G401 (cell line): ENCODE measurements around the gene CHIA. TPM values are rescaled to one million over a fixed set of nuclear protein-coding genes. Genes with fewer than 3 reads are reported as not detected.

Experiments
- DNase-seq: peaks from one replicate; pipeline ENCODE4 v3.0.0-alpha.2; 2015; ENCODE audit warnings: low spot score
- in situ Hi-C: cut with HindIII; loops from 2 replicates; pipeline ENCODE4 v1.10.0; 2016; ENCODE audit warnings: low sequenced_read_pairs, mixed read lengths
- total RNA-seq: library from RNA; depleted of rRNA; stranded (reverse); fragments of >200 nt; shearing (Covaris generic); gene quantifications from 2 replicates; pipeline ENCODE4 v1.2.3, GENCODE V29; 2014; rRNA removed

The CHIA gene
- not detected in 2 replicates for total RNA-seq

DNA sequence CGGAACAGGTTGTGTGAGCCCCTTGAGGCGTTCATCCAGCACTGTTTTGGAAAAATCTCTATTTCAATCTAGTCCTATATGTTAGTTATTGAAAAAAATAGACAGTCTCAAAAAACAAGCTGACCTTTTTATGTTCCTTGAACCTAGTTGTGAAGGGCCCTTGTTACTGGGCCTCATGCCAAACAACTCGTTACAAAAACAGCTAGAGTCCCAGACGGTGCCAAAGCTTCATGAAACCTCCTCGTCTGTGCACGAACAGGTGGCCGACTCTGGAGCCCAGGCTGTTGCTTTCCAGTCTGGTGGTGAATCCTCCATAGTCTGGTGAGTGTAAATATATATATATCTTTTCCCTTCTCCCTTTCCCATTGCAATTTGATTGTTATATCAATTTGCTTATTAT is at the start of gene CHIA:
TSS of gene CHIA (plus strand) at position 222 of the 400 bp plus-strand sequence. CDS start 19,617 bp downstream, outside the sequence.
- DNase-seq = peak; percentile 40
- in situ Hi-C loops = no loop called here

DNA sequence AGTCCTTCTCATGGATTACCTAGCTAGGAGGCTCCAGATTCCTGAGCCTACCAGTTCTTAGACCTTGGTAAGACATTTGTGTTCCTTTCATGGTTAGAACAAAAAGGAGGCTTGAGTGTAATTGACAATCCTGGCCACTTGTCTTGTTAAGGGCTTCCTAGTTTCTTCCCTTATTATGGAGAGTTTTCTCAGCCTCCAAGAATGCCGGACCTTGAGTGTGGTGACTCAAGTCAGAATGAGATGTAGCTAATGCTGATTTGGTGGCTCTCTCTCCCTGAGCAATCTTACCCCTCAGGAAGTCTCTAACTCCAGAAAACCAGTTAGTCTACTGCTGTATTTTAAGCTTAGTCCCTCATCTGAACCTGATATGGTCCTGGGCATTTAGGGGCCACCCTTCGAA is 48.9 kb upstream of the CHIA start:
- in situ Hi-C loops = no loop called here
- no peak for DNase-seq

- DNase-seq = no peak
- in situ Hi-C loops = no loop called here
These were observed 47.7 kb upstream of the CHIA start for GRCh38 chr1:111242805-111243523.

DNA sequence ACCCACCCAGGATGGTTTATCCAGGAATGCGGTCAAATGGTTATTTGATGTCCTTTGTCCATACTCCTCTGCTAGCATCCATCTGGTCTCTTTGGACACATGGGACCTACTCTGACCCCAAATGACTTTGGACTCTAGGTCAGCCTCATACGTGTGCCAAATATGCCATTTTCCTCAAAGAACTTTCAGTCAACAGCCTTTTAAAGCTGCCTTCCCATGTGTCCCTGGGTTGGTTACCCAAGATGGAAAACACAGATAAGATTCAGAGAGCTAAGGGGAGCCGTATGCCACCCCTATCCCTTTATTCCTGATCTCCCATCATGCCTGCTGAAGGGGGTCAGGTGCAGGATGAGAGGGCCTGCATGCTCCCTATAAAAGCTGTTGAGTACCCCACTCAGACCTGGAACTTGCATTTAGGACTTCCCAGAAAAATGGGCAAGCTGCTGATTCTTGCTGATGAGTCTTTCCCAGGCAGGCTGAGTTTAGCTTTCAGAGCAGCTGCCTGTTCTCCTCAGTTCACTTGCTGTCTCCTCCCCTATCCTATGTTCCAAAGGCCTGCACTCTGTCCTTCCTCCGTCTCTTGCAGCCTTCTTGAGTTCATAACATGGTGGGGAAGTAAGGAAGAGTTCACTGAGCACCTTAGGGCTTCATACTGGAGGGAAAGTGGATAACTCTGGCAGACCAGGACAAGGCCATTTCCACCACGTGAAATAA is 43.4 kb upstream of the CHIA start:
- no peak for DNase-seq
- in situ Hi-C loops = no loop called here

- DNase-seq = no peak
- in situ Hi-C loops = no loop called here
These were observed 40.7 kb upstream of the CHIA start for GRCh38 chr1:111249960-111250359.

DNA sequence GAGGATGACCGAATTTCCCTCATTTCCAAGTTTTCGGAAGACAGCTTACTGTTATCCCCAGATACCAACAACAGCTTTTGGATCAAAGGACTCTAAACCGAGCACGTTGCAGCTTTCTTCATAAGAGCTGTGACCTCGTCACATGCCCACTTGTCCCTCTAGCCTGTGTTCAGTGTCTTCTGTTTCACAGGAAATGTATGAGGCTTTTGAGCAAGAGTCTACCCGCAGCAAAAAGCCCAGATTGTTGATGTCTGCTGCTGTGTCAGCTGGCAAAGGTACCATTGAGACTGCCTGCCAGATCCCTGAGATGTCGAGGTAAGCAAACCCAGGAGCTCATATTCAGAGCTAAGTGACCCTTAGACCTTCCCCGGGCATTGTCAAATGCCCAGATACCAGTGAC is 39.1 kb upstream of the CHIA start:
- DNase-seq = no peak
- in situ Hi-C loops = no loop called here

- in situ Hi-C loops = no loop called here
- DNase-seq = no peak
These were observed 37.9 kb upstream of the CHIA start for GRCh38 chr1:111252786-111253185.

DNA sequence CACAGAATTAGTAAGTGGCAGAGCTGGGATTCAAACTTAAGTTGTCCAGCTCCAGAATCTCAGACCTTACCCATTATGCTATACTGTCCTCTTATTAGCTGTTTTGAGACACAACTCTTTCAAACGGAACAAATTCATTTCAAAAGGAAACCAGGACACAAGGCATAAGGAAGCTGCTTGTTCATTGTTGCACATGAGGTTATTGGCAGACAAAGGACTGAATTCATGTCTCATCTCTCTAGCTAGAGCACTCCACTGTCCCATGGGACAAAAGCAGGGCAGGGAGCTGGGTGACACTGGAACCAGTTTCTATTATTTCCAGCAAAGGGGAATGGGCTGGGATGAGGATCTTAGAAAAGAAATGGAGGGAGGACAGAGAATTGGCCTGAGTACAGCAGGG is 36.8 kb upstream of the CHIA start:
- no peak for DNase-seq
- in situ Hi-C loops = no loop called here

GRCh38 chr1:111256988-111257658 is 33.5 kb upstream of the CHIA start:
- no peak for DNase-seq
- in situ Hi-C loops = no loop called here

GRCh38 chr1:111267801-111268508 is 22.7 kb upstream of the CHIA start:
- in situ Hi-C loops = no loop called here

DNA sequence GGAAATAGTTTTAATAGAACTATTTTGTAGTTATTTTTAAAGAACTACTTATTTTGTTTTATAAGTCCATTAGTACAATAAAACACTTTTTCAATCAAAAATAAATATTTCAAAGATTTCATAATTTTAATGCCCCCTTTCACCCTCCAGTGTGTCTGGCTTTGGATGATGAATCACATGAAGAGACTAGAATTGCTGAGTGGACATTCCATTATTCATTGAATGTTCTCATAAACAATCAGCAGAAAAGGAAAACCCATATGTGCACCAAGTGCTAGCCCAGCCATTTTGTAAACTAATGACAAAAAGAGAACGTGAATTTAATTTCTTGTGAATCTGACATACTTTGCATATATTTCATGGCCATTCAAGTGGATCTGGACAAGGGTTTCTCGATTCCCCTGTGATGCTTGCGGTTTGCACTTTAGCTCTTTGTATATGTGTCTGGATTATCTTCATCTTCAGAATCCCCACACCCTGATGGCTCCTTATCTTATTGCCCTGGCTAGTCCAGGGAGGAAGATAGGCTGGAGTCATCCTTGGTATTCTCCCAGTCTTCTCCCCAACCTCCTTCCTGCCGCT is 20.7 kb upstream of the CHIA start:
- no peak for DNase-seq
- in situ Hi-C loops = no loop called here

More at GRCh38 chr1:111267801-111268508, 22.7 kb upstream of the CHIA start:
- no peak for DNase-seq

GRCh38 chr1:111270771-111271463 is 19.7 kb upstream of the CHIA start:
- in situ Hi-C loops = no loop called here
- DNase-seq = no peak

DNA sequence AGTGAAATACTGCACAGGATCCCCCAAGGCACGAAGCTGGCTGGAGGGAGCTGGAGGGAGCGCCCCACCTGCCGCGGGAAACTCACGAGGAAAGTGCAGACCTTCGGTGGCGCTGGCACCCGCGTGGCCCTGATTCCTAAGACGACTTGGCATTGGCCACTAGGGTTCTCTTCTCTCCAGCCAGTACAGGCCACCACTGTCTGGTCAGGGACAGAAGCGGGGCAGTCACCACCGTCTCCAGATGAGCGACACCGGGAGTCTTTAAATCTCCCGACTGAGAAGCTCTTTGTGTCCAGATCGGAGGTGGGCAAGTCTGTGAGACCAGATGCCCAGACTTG is 19.2 kb upstream of the CHIA start:
- in situ Hi-C loops = no loop called here

DNA sequence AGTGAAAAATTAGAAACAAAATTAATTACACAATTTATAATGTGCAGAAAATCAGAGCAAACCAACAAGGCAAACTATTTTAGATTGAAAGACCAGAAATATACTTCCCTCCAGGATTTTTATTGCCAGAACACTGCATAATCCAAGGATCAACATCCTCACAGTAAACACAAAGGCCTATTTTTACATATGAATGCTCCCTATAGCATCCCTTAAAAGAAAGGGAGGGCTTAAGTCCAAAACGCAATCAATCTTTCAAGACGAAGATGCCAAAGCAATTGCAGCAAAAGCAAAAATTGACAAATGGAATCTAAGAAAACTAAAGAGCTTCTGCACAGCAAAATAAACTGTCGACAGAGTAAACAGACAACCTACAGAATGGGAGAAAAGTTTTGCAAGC is 18.6 kb upstream of the CHIA start:
- no peak for DNase-seq
- in situ Hi-C loops = no loop called here

More for the DNA sequence above, 19.2 kb upstream of the CHIA start:
- DNase-seq = no peak

GRCh38 chr1:111274653-111275052 is 16.0 kb upstream of the CHIA start:
- in situ Hi-C loops = no loop called here

DNA sequence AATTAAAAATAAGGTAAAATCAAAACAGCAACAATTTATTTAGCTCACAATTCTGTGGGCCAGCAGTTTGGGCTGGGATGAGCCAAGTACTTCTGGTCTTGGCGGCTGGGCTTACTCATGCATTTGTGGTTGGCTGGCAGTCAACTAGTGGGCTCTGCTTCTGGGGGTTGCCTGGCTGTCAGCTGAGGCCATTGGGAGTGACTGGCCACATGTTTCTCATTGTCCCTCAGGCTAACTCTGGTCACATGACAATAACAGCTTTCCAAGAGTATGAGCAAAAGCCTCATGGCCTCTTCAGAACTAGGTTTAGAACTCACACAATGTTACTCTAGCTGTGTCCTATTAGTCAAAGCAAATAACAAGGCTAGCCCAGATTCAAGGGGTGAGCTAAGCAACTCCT is 15.6 kb upstream of the CHIA start:
- in situ Hi-C loops = no loop called here
- DNase-seq = no peak

More at GRCh38 chr1:111274653-111275052, 16.0 kb upstream of the CHIA start:
- no peak for DNase-seq

- no peak for DNase-seq
- in situ Hi-C loops = no loop called here
These were observed 14.7 kb upstream of the CHIA start for GRCh38 chr1:111275780-111276433.

DNA sequence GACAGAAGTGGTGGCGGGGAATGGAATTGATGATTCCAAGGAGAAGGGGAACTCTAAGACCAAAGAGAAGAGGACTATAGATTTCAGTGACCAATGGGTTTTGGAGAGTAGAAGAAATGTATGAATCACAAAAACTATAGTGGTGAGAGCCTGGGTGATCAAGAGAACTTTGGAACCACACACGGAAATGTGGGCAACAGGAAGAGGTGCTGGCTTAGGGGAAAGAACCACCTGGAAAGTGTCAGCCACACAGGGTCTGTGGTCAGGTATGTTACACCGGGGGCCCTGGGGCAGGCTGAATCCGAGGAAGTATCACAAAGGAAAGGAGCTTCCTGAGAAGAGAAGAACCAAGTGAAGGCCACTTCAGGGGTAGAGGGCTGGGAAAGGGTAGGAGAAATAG is 11.5 kb upstream of the CHIA start:
- in situ Hi-C loops = no loop called here
- no peak for DNase-seq
